ENCODE results near the gene CENPT.

- TF ChIP-seq SIX5 (IDR thresholded peaks at IDR 0.05; ENCODE audit: low read depth, low read length) (no peak), SIN3A (conservative IDR thresholded peaks at IDR 0.05 in 1 of 2, IDR thresholded peaks at IDR 0.05 in 1 of 2; ENCODE audit: low read depth in 1 of 2, low read length in 2 of 2) (no peak), POLR2A (IDR thresholded peaks at IDR 0.05; ENCODE audit: control extremely low read depth in 1 of 2, low read depth in 2 of 2, low read length in 2 of 2) (no peak)
These were observed 51.3 kb downstream of the CENPT start for GRCh38 chr16:67796099-67796718.
